Stimulated activated CD8-positive, alpha-beta memory T cell treated with anti-CD3 and anti-CD28 coated beads, Interleukin-4, amount 100 ng/mL, for 48 hours (primary cell): ENCODE results near the gene LPXN.

Experiments used
- DNase-seq: peaks from one replicate; pipeline ENCODE4 v3.0.0-alpha.2; 2020

The LPXN gene

DNA sequence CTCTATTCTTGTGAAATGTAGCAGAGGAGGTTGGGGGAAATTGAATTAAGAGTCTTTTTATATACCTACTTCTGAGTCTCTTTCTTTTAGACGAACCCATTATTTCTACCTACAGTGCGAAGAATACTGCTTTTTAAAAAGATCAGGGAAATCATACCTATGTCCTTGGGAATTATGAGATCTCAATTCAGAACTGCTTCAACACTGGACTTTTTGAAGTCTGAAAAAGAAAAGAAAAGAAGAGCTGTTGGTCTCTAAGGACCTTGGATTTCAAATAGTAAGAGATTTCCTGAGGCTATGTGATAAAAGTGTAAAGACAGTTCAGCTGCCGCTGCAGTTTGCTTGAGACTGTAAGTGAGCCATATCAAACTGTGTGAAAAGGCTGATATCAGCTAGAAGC, 64.0 kb downstream of the LPXN start:
- DNase-seq, result no peak

DNA sequence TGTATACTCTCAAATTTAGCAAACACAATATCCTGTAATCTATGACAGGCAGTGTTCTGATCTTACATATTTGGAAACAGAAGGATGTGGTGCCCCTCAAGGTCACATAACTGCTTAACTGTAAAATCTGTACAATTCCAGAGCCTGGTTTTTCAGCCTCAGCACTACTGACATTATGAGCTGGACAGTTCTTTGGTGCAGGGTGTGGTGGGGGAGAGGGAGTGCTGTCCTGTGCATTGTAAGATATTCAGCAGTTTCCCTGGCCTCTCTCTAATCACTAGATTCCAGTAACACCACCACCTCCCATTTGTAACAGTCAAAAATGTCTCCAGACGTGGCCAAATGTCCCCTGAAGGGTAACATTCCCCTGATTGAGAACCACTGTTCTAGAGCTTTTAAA, 65.9 kb downstream of the LPXN start:
- no peak for DNase-seq

DNA sequence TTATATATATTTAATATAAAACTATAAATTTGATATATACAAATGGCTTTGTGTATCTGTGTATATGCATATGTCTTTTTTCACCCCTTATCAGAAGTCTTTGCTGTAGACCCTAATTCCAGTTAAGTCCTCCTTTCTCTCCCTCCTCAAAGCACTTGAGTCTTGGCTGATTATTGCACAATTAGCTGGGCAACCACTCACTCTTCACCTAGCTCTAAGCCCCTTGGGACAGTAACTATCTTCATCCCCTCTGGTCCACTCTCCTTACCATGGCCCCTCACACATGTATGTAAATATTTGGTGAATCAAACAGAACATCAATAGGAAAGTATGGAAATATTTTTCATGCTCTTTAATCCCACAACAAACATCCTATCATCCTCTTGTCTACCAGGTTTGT, 66.8 kb downstream of the LPXN start:
- no peak for DNase-seq

DNA sequence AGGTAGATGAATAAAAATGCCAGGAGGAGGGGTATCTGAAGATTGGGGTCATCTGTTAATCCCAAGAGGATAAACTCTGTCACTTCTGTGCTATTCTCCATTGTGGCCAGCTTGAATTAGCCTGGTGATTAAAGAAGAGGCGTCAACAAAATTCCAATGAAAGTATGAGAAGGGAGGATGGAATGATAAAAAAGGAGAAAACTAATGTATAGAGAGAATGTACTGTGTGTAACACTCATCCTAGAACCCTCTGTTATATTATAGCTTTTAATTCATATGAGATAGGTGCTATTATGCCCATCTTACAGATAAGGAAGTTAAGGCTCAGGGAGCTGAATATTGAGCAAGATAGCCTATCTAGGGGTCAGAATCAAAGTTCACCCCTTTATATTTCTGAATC, 67.7 kb downstream of the LPXN start, which contains the start of gene OR5B21:
Gene OR5B21 (minus strand): TSS at position 101 of the 400 bp plus-strand sequence. CDS start 0 bp downstream, at position 101.
- DNase-seq, result no peak

DNA sequence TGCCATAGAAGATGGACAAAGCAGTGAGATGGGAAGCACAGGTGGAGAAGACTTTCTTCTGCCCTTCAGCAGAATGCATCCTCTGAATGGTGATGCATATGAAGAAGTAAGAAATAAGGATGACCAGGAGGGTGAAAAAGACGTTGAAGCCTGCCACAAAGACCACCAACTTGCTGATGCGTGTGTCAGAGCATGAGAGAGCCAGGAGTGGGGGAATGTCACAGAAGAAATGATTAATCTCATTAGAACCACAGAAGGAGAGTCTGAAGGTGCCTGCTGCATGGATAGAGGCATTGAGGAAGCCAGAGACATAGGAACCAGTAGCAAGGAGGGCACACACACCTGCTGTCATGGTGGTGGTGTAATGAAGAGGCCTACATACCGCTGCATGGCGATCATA, 68.3 kb downstream of the LPXN start:
- no peak for DNase-seq

DNA sequence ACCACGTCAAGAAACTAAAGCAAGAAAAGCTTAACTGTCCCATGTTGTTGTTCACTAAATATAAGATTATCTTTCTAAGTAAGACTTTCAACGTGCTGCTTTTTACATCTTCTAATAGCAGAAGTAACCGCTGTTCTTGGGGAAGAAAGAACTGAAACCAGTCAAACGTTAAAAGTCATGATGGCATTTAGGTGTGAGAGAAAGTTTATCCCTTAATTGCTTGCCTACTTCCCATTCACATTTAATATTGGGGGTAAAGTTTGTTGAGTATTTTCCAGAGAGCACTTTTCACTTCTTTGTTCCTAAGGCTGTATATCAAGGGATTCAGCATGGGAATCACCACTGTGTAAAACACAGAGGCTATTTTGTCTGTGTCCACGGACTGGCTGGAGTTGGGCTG, 68.7 kb downstream of the LPXN start:
- DNase-seq, result no peak

DNA sequence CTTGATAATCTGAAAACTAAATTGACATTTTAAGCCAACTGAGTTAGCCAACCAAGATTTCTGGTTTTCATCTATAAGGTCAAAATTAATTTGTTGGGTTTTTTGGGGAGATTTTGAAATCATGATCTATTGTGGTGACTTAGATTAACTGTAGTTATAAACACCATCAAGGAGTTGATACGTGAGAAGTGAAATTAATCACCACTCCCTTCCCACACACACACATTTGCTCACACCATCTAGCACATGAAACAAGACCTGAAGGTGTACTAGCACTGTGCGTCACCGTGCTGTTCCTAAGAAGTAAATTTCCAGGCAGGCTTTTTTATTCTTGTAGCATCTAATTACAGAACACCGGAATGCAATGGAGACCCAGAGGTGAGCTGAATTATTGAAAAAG, 69.8 kb downstream of the LPXN start:
- no peak for DNase-seq

DNA sequence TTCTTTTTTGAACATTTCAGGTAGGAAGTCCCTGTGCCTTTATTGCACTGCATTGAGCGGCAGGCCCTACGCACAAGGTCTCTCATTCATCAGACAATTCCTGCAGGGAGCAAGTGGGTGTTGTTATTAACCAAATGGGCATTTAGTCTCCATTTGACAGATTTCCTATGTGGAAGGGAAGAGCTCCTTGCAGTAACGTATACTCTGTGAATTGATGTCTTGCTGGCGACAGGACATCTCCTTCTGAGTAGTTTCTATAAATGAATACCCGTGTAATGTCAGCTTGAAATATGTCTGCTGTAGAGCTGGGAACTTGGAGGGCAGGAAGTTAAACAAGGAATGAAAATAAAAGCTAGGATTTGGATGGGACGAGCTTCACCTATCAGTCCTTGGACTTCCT, 71.4 kb downstream of the LPXN start:
- no peak for DNase-seq

DNA sequence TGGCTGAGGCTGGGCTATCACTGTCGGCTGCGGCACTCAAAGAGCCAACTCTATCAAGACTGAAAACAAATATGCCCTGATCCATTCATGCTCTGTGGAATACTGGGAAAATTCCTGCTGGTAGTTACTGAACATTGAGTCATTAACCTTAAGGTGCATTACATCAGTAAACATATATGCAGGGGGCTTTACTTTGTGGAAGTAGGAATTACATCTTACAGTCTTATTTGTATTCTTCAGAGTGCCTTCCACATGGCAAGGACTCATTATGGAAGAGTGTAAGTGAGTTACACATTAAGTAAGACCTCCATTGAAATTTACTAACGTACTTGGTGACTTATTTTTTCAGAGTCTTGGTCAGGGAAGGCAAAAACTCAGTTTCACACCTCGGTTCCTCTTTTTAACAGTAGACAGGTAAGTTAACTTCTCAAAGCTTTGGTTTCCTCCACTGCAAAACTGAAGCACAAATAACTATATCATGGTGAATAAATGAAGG, 72.2 kb downstream of the LPXN start:
- DNase-seq, result no peak

DNA sequence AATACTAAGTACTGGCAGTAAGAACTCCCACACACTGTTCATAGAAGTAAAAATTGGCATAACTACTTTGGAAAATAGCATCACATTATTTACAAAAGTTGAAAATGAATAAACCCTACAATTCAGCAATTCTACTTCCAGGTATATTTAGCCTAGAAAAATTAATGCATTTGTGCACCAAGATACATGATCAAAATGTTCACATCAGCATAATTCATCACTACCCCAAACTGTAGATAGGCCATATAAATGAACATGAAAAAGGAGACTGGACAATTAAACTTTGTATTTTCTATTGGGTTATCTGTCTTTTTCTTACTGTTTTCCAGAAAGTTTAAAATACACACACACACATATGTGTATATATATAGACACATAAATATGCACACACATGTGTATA, 73.7 kb downstream of the LPXN start:
- no peak for DNase-seq

DNA sequence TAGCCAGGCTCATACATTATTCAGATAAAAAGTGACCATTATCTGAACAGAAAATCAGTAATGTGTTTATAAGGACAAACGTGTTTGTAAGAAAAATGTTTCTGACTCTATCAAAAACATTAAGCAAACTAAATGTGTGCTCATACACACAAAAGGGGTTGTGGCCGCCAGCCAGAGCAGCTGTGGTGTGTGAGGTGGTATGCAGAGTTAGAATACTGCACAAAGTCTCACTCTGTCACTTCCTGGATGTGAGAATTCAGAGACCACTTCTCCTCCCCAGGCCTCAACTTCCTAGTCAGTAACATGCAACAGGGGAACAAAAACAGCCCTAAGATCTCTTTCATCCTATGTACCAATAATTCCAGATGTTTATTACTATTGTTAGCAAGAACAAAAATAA, 77.2 kb downstream of the LPXN start:
- peak; percentile 29 for DNase-seq

DNA sequence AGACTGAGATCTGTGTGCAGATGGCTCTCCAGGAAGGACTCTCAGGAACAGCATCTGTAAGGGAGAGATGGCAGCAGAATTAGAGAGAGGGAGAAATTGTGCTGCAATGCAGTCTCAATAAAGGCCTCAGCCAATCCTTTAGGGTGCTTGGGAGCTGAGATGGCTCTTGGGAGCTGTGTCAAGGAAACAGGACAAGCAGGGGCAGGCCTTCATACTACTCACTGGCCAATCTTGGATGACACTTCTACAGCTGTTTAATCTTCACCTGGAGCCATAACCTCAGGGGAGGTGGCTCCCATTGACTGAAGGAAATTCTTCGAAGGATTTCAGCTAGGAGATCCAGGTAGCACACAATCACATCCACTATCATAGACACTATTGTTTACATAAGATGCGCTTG, 77.7 kb downstream of the LPXN start:
- DNase-seq, result no peak

DNA sequence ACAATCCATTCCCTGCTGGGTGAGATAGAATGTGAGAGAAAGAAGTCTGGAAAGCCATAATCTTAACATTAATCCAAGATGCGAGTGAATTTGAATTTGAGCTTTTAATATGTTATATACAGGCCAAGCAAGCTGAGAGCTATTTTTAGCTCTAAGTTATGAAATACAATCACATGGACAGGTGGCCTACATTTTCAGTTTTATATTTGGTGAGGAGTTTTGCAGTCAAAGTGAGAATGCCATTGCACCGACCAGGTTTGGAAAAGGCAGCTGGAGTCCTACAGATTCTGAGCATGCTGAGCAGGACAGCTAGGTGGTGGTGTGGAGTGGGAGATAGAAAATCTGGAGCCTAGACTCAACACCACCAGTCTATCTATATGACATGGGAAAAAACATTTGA, 79.8 kb downstream of the LPXN start:
- DNase-seq, result no peak

DNA sequence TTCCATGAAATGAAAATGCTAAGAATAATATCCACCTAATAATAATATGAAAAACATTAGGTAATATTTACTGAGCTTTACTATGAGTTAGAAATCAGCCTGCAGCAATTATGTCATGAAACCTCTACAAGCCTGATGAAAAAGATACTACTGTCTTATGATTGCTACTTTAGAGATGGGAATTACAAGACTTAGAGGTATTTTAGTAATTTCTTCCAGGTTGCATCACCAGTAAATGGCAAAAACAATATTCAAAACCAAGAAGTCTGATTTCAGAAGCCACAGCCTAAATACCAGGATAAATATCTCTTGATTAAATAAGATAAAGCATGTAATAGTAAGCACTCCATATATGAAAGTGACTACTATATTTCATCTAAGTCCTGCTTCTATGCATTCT, 81.6 kb downstream of the LPXN start:
- DNase-seq, result no peak

DNA sequence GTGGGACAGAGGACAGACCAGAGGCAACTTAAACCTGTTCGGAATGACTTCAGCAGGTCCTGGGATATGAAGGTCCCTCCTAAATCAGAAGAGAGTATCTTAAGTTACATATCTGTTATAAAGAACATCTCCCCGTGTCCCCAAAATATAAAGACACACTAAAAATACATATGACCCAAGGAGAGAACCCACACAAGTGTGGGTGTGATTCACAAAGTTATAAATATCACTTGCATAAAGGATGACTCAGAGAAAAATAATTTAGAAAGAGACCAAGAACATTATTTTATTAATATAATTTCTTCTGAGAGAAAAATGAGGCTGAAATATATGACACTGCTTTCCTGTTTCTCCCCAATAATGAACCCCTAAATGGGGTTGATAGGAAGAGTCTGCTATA, 82.0 kb downstream of the LPXN start:
- no peak for DNase-seq

DNA sequence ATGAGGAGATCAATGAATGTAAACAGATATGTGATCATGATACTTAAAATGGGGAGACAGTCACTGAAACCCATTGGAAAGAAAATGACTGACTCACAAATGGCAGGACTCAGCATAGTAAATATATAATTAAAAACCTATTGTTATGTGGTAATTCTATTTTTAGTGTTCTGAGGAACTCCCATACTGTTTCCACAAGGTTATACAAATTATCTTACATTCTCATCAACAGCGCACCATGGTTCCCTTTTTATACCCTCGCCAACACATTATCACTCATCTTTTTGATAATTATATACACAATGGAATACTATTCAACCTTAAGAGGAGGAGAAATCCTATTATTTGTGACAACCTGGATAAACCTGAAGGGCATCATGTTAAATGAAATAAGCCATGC, 84.8 kb downstream of the LPXN start:
- DNase-seq, result no peak

DNA sequence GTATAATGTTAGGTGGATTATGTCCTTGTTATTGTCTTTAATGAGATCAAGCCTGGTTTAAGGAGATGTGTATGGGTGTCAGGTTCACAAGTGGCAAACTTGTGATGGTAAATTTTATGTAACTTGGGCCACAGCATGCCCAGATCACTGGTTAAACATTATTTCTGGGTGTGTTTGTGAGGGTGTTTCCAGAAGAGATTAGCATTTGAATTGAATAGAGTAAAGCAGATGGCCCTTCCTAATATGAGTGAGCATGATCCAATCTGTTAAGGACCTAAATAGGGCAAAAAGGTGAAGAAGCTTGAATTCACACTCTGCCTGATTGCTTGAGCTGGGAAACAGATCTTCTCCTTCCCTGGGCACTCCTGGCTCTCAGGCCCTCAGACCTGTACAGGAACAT, 88.5 kb downstream of the LPXN start:
- no peak for DNase-seq

DNA sequence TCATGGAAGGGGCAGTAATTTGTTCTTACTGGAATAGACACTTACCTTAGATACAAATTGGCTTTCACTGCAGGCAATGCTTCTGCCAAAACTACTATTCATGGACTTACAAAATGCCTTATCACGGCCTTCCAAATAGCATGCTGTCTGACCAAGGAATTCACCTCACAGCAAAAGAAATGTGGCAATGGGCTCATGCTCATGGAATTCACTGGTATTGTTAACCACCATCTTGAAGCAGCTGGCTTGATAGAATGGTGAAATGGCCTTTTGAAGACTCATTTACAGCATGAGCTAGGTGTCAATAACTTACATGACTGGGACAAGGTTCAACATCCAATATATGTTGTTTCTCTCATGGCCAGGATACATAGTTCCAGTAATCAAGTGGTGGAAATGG, 89.7 kb downstream of the LPXN start:
- DNase-seq, result no peak
